DMS53 (cell line): Measurements from ENCODE around the gene SRSF6.
A peak's percentile ranks its signal among the peaks of the same experiment; 100 is the strongest.
"Not testable (repeated sequence)": the region's sequence is repeated elsewhere in the genome, so short reads cannot be mapped to it uniquely, and the experiment has no call there.

Experiments used
- DNase-seq: peaks from one replicate; lab custom pipeline; 2025; lab: John Stamatoyannopoulos, UW

The SRSF6 gene

GRCh38 chr20:43477193-43477592 is 19.5 kb downstream of the SRSF6 start:
- DNase-seq, result no peak

- DNase-seq, result no peak
Observed at GRCh38 chr20:43477619-43478018, 19.9 kb downstream of the SRSF6 start.

GRCh38 chr20:43490038-43490437 is 32.3 kb downstream of the SRSF6 start:
- DNase-seq, result no peak

- DNase-seq, result no peak
Observed at GRCh38 chr20:43492101-43492500, 34.4 kb downstream of the SRSF6 start.

GRCh38 chr20:43495388-43495787 is 37.7 kb downstream of the SRSF6 start:
- DNase-seq, result no peak

GRCh38 chr20:43502021-43502420 is 44.3 kb downstream of the SRSF6 start:
- not testable (repeated sequence) for DNase-seq

GRCh38 chr20:43506238-43506637 is 48.5 kb downstream of the SRSF6 start:
- peak; percentile 26 for DNase-seq

GRCh38 chr20:43507150-43508080 is 49.7 kb downstream of the SRSF6 start, which contains the start of gene L3MBTL1:
TSS of gene L3MBTL1 (plus strand) at chr20:43507697. CDS start at chr20:43513504, 5,807 bp downstream.
- peak; percentile 91 for DNase-seq

GRCh38 chr20:43508106-43508505 is 50.4 kb downstream of the SRSF6 start:
- peak; percentile 46 for DNase-seq

- peak; percentile 43 for DNase-seq
Observed at GRCh38 chr20:43508604-43509040, 50.9 kb downstream of the SRSF6 start.

GRCh38 chr20:43511879-43512278 is 54.2 kb downstream of the SRSF6 start:
- no peak for DNase-seq

- no peak for DNase-seq
Observed at GRCh38 chr20:43513372-43513930, 55.8 kb downstream of the SRSF6 start.
